ENCODE results near the gene ST8SIA5.

GRCh38 chr18:46768166-46768921, 11.5 kb upstream of the ST8SIA5 start:
- TF ChIP-seq POLR2AphosphoS5 (IDR thresholded peaks at IDR 0.05) (no peak), CTCF (IDR thresholded peaks at IDR 0.05 in 8 of 11, conservative IDR thresholded peaks at IDR 0.05 in 3 of 11) (no peak)
